WI38 (cell line): Measurements from ENCODE around the gene TCF4.

ENCODE experiments used
- H3K4me3 ChIP-seq: 2 replicates; pipeline ENCODE4 v1.5.1; 2011; ENCODE audit warnings: low read depth, mild to moderate bottlenecking, control low read depth, low read length
- TF ChIP-seq, protein P1 (sequence below): IDR thresholded peaks from 2 replicates; pipeline ENCODE4 v1.5.1; 2012; ENCODE audit warnings: low read depth, mild to moderate bottlenecking, control low read depth, low read length

Gene TCF4

DNA sequence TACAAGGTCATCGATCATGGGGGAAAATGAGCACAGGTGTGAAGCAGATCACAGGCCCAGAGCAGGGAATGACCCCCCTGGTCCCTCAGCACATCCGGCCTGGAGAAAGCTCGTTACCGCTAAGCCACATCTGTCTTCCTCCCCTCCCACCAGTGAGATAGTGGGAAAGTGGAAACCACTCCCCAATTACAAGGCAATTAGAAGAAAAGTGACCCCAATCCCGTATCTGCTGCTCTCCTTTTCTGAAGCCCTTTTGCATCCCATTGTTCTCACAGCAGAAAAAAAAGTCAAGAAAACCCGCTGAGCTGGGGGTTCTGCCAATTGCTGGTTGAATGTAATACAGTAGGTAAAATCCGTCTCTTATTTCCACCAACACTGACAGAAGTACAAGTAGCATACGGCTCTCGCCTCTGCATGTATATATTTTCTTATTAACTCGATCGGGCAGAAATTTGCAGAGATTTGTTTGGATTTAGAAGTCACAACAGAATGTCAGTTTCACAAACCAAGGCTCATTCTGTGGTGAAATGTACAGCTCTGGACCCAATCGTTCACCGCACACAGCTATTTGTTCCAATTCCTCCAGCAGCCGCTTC lies 287.0 kb downstream of the TCF4 start:
- TF ChIP-seq, protein P1, sequence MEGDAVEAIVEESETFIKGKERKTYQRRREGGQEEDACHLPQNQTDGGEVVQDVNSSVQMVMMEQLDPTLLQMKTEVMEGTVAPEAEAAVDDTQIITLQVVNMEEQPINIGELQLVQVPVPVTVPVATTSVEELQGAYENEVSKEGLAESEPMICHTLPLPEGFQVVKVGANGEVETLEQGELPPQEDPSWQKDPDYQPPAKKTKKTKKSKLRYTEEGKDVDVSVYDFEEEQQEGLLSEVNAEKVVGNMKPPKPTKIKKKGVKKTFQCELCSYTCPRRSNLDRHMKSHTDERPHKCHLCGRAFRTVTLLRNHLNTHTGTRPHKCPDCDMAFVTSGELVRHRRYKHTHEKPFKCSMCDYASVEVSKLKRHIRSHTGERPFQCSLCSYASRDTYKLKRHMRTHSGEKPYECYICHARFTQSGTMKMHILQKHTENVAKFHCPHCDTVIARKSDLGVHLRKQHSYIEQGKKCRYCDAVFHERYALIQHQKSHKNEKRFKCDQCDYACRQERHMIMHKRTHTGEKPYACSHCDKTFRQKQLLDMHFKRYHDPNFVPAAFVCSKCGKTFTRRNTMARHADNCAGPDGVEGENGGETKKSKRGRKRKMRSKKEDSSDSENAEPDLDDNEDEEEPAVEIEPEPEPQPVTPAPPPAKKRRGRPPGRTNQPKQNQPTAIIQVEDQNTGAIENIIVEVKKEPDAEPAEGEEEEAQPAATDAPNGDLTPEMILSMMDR: no peak
- H3K4me3 ChIP-seq: no peak overlapping the region

DNA sequence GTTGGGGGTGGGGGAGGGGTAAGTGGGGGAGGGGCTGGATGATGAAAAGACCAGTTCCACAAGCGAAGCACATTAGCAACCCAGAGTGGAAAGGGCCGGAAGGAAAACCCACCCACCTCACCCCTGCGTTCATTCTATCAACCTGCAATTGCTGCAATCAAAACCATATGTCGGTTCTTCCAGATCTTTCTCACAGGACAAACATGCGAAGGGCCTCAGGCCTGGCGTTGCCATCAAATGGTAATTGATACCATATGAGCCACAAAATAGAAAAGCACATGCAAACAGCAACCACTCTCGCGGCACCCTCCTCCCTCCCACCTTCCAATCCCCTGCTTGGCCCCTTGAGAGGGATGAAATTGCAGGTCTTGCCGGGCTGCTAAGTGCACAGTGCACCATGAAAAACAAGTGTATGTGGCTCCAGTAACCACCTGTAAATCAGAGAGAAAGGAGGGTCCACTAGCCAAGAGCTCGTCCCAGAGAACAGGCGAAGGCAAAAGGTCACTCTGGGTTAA lies 287.5 kb downstream of the TCF4 start:
- TF ChIP-seq, protein P1: no peak
- no peak overlapping the region for H3K4me3 ChIP-seq

DNA sequence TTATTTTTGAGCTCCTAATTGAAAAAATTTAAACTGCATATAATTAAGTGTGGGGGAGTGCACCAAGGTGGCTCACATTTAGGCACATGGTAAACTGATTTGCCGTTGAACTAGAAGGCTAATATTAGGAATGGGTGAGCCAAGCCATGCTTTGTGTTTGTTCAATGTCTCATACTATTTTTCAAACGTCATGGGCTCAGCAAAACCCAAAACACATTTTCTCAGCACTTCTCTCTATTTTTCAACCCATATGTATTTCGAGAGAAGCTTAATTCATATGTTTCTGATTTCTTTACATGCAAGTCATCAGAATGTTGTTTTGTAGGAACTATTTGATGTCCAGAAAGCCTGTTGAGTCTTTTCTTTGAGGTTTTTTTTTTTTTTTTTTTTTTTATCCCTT lies 291.2 kb downstream of the TCF4 start:
- TF ChIP-seq, protein P1: no peak
- no peak overlapping the region for H3K4me3 ChIP-seq

DNA sequence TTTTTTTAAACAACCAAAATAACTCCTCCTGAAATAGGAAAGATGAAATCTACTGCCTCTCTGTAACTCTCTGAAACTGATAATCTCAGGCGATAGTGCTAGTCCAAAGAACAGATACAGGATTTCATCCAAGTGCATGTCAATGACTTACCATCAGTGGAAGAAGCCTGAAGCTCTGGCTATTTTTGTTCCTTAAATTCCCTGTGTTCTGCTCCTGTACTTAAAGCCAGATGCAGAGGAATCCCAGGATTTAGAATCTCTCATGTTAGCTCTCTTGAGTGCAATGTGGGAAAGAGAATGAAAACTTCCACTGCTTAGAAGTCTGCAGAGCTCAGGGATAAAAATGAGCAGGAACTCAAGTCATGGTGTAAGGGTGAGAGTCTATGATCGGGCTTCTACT lies 291.9 kb downstream of the TCF4 start:
- TF ChIP-seq, protein P1: no peak
- H3K4me3 ChIP-seq: no peak overlapping the region

DNA sequence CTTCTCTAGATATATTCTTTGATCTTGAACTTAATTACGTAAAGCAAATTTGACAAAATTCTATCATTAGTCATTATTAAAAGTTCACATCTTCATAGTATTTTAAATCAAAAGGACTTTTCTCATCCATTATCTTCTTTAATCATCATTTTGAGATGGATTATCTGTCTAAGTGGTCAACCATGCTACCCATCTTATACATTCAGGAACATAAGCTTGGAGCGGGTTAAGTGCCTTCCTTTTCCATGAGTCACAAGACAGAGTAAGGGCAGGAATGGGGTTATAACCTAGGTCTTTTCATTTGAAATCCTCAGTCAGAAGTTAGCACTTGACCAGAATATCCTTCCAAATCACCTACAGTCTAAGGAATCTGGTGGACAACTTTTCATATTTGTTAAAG lies 297.1 kb downstream of the TCF4 start:
- no peak overlapping the region for H3K4me3 ChIP-seq
- TF ChIP-seq, protein P1: no peak

DNA sequence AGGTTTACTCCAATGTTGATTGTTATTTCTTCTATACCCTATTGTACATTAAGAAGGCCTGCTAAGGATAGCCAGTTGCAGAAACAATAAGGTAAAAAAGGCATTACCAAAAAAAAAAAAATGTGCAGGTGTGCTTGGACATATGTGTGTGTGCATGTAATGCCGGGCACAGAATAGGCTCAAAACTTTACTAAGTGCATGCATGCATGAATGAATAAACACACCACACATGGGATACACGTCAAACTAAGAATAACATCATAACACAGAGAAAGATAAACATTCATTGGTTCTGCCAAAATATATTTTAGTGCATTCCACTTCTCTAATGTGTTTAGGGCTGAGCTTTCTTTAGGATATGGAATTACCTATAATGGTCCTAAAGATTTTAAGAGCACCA lies 298.2 kb downstream of the TCF4 start:
- TF ChIP-seq, protein P1: no peak
- no peak overlapping the region for H3K4me3 ChIP-seq

DNA sequence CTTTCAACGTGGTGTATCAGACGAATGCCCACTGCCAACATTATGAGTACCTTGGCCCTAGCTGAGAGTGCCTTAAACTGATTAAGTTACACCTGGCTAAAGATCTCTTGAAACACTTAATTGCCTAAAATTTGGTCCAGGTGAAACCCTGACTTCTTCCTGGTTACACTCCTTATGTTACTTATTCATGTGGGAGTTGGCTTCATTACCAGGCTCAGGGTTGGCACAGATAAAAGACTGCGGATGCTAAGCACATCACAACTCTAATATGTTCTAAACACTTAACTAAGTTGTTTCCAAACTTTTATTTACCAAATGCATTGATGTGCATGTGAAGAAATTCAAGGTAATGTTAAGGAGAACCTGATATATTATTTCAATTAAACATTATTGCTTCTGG lies 298.9 kb downstream of the TCF4 start:
- TF ChIP-seq, protein P1: no peak
- no peak overlapping the region for H3K4me3 ChIP-seq
